Activated T-helper 2 cell treated with anti-CD3 and anti-CD28 coated beads, Interferon-gamma antibody, Interleukin-2, Interleukin-4, amounts not matched to agents 10 μg/mL and 5 μg/mL and 100 μg/mL, durations not matched to agents 14 hours and 24 hours and 36 hours (primary cell): ENCODE results near the gene TAPBPL. TPM values are rescaled to one million over a fixed set of nuclear protein-coding genes. Genes with fewer than 3 reads are reported as not detected.
"Not testable (repeated sequence)": the region's sequence is repeated elsewhere in the genome, so short reads cannot be mapped to it uniquely, and the experiment has no call there.

Experiments used
- DNase-seq: peaks from one replicate; pipeline ENCODE4 v3.0.0; 2021; ENCODE audit warnings: low spot score
- H3K27ac Mint-ChIP-seq: one replicate; pipeline ENCODE4 v1.8.0; 2021; ENCODE audit warnings: mixed read lengths
- H3K27me3 Mint-ChIP-seq: one replicate; pipeline ENCODE4 v1.8.0; 2021; ENCODE audit warnings: low read depth, mixed read lengths
- H3K36me3 Mint-ChIP-seq: one replicate; pipeline ENCODE4 v1.8.0; 2021; ENCODE audit warnings: low read depth, mixed read lengths
- H3K4me1 Mint-ChIP-seq: one replicate; pipeline ENCODE4 v1.8.0; 2021; ENCODE audit warnings: low read depth, mixed read lengths
- H3K4me3 Mint-ChIP-seq: one replicate; pipeline ENCODE4 v1.8.0; 2021; ENCODE audit warnings: low read depth, mild to moderate bottlenecking, moderate library complexity, mixed read lengths
- H3K9me3 Mint-ChIP-seq: one replicate; pipeline ENCODE4 v1.8.0; 2021; ENCODE audit warnings: mixed read lengths
- intact Hi-C: fragments of 100-400 bp; cut with micrococcal nuclease; formaldehyde crosslinking; loops from one replicate; pipeline ENCODE4 v1.15.1; 2023
- total RNA-seq: library from RNA; stranded (reverse); gene quantifications from 2 replicates; pipeline ENCODE4 v1.2.3, GENCODE V29; 2022

TAPBPL gene
- total RNA-seq, 1 donor from 2014 or later, result 37.4 TPM

DNA sequence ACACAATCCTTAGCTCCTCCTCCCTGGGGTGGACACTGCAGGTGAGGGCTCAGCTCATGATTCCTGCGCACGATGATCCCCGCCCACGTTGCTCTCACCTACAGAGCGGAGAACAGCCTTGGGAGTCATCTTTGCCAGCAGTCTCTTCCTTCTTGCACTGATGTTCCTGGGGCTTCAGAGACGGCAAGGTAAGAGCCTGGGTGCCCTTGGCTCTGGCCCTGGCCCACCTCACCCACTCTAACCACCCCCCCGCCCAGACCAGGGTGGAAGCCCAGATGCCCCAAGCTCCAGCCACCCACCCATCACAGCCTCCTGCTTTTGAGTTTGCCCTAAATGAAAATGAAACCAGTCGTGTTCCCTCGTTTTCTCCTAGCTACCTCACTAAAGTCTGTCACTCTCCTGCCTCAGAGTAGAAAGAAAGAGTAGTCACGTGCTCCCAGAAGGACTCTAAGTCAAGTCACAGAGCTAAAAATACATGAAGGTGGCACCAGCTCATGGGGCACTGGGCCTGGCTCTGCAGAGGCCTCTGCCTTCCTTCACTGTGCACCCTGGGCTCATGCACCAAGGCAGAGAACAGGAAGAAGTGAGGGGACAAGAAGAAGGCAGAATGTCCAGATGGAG lies 9.0 kb downstream of the TAPBPL start:
- H3K9me3 Mint-ChIP-seq, result no peaks in the 10 kb centered on the region

DNA sequence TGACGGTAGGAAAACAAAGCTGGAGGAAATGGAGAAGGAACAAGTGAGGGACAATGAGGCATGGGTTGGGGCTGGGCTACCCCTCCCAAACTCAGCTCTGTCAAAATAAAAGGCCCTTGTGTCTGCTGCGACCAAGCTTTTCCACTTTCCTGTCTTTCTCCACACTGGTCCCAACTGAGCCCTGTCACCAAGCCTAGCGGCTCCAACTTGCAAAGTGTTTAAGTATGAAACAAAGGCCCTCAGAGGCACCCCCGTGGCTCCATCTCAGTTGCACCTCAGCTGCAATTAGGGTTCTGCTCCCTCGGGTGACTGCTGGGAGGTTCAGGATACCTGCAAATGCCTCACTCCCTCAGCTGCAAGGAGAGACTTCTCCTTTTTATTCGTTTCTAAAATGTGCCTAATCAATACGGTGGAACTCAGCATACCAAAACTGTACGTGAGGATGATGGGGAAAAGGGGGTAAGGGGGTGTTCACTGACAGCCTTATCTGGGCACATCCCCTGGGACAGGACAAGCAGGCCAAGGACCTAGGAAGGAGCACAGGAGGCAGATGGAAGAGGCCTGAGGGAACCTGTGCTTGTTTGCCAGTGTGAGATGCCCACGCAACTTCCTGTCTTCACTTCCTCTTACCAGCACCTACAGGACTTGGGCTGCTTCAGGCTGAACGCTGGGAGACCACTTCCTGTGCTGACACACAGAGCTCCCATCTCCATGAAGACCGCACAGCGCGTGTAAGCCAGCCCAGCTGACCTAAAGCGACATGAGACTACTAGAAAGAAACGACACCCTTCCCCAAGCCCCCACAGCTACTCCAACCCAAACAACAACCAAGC lies 9.8 kb downstream of the TAPBPL start:
- peak overlapping the region; percentile 99 for H3K27ac Mint-ChIP-seq
- H3K36me3 Mint-ChIP-seq, result peaks cover 90% of the 10 kb centered on the region
- H3K4me3 Mint-ChIP-seq, result peak overlapping the region; percentile 75
- H3K27me3 Mint-ChIP-seq, result no peaks in the 10 kb centered on the region
- DNase-seq, result peak; percentile 83
- intact Hi-C loops, result loop anchor here (1.0 to 10.0 kb wide), 6 partner anchors 9 to 223 kb away; partner anchors contain the start of genes CD27, TAPBPL, VAMP1 and ZNF384
- H3K4me1 Mint-ChIP-seq, result peaks cover 67% of the 10 kb centered on the region
- no peaks in the 10 kb centered on the region for H3K9me3 Mint-ChIP-seq

More for the DNA sequence above, 9.0 kb downstream of the TAPBPL start:
- intact Hi-C loops, result loop anchor here (10.0 kb wide), 1 partner anchor 224 kb away; the partner anchor contains the start of gene ZNF384
- peak overlapping the region; percentile 75 for H3K4me3 Mint-ChIP-seq
- peaks cover 64% of the 10 kb centered on the region for H3K4me1 Mint-ChIP-seq
- H3K36me3 Mint-ChIP-seq, result peaks cover 91% of the 10 kb centered on the region
- no peaks in the 10 kb centered on the region for H3K27me3 Mint-ChIP-seq
- no peak for DNase-seq
- H3K27ac Mint-ChIP-seq, result peak overlapping the region; percentile 99

DNA sequence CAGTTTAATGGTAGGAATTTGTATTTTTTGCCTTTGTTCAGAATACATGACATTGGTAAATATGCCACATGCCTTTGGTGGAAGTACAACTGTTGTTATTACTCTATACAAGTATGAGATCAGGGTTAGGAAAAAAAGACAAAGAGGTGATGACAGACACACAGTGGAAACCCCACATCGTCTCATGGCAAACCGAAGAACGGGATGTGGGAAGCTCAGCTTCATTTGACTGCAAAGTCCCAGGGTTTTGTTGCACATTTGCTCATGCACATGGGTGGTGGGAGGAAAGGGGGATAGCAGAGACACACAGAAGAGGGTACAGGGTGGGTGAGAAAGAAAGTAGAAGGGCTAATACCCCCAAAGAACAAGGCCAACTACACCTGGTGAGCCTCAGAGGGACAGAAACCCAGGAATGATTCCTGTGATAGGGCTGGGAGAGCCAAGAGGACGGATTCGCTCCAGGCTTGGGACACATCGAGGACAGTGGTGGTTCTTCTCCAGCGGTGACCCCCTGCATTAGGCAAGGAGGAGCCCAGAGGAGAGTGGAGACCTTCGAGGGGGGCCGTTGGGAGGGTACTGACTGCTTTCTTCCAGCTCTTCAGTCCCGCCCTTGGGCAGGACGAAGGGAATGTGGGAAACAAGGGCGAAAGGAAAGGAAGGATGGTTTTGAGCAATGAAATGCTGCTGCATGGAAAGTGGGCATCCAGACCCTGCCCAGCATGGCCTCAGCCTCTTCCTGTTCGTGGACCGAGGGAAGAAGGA lies 10.6 kb downstream of the TAPBPL start:
- Mint-ChIP-seq H3K27ac (peak overlapping the region; percentile 99), H3K27me3 (no peaks in the 10 kb centered on the region), H3K4me3 (peak overlapping the region; percentile 75), H3K36me3 (peaks cover 90% of the 10 kb centered on the region), H3K4me1 (peaks cover 69% of the 10 kb centered on the region), H3K9me3 (no peaks in the 10 kb centered on the region)
- no peak for DNase-seq
- intact Hi-C loops, result loop anchor here (1.0 to 10.0 kb wide), 6 partner anchors 8 to 222 kb away; partner anchors contain the start of genes CD27, TAPBPL, VAMP1 and ZNF384

DNA sequence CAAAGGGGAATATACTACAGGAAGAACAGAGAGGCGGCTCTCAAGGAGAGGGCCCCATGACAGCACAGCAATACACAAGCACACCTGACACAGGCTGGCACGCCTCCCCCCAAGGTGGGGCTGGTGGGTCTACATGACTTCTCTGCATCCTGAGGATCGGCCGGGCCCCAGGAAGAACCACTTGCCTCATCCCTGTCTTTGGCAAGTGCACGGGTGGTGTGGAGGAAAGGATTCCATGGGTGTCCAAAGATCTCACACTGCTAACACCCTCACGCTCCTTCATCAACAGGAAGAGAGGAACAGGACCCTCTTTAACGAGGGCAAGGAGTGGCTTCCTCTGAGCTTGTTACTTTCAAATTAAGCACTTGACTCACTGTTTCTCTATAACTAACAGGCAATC lies 11.4 kb downstream of the TAPBPL start:
- no peak for DNase-seq
- no peaks in the 10 kb centered on the region for H3K27me3 Mint-ChIP-seq
- peak overlapping the region; percentile 75 for H3K4me3 Mint-ChIP-seq
- H3K27ac Mint-ChIP-seq, result peak overlapping the region; percentile 99
- intact Hi-C loops, result loop anchor here (2.0 to 10.0 kb wide), 3 partner anchors 18 to 222 kb away; partner anchors contain the start of genes CD27 and ZNF384
- H3K4me1 Mint-ChIP-seq, result peaks cover 74% of the 10 kb centered on the region
- H3K9me3 Mint-ChIP-seq, result no peaks in the 10 kb centered on the region
- H3K36me3 Mint-ChIP-seq, result peaks cover 94% of the 10 kb centered on the region

DNA sequence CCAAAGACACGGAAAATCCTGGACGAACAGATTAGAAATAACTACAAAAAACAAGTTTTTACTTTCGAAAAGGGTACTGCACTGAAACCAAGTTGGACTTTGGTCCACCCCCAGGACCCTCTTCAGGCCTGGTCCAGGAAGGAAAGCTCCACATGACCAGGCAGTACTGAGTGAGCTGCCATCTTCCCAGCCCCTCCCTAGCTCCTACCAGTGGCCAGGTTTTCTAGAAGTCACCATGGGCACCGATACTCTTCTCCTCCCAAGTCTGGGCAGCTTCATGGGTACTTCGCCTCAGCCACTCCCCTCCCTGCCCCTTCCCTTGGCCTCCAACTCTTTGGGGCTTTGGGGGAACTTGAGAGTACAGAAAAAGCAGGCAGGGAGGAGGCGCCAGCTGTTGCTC lies 12.0 kb downstream of the TAPBPL start:
- Mint-ChIP-seq H3K4me1 (peaks cover 75% of the 10 kb centered on the region), H3K4me3 (peak overlapping the region; percentile 75), H3K27me3 (no peaks in the 10 kb centered on the region), H3K9me3 (no peaks in the 10 kb centered on the region), H3K27ac (peak overlapping the region; percentile 99), H3K36me3 (peaks cover 94% of the 10 kb centered on the region)
- intact Hi-C loops, result loop anchor here (2.0 to 10.0 kb wide), 3 partner anchors 19 to 221 kb away; partner anchors contain the start of genes CD27 and ZNF384
- no peak for DNase-seq

DNA sequence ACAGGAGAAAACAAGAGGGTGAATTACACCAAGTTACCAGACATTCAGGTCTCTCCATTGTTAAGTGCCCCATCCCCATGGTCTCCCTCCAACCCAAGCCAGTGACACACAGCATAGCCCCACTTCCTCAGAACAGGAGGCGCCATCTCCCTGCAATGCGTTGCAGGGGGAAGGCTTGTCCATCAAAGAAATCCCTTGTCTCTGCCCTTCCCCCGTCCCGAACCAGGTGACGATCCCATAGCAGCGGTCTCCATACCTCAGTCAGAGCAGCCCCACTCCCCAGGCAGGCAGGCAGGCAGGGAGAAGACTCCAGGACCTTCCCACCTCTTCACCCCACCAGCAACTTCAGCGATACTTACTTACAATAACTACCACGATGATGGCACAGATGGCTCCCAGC lies 12.7 kb downstream of the TAPBPL start:
- H3K36me3 Mint-ChIP-seq, result peaks cover 93% of the 10 kb centered on the region
- H3K4me1 Mint-ChIP-seq, result peaks cover 77% of the 10 kb centered on the region
- peak overlapping the region; percentile 35 for H3K4me3 Mint-ChIP-seq
- no peaks in the 10 kb centered on the region for H3K27me3 Mint-ChIP-seq
- intact Hi-C loops, result loop anchor here (10.0 kb wide), 1 partner anchor 220 kb away; the partner anchor contains the start of gene ZNF384
- H3K9me3 Mint-ChIP-seq, result no peaks in the 10 kb centered on the region
- H3K27ac Mint-ChIP-seq, result peak overlapping the region; percentile 99
- DNase-seq, result no peak

DNA sequence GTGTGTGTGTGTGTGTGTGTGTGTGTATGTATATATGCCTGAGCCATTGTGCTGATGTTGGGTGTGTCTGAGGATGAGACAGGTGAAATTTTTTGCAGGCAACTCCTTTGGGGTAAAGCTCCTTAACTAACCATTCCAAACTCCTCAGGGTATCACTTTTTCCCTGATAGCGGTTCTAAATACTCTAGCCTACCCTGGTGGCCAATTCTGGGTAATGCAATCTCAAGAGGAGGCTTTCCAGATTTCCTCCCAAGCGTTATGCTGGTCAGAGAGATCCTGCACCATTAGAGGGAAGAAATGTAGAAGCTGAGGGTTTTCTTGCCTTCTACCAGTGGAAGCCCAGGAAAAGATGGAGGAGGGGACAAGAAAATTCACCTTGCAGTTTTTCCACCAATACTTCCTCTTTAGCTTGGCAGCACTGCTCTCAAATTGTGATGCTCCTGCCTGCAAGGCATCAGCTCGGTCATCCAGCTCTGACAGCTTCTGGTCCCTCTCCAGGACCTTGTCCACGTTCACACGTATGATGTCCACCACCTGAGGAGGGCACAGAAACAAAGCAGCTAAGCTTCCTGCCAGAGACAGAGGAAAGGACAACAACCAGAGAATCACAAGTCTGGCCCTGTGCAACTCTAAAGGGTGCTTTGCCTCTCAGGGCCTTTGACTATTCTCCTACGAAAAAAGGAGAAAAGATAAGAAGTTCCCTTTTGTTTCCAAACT lies 13.8 kb downstream of the TAPBPL start:
- Mint-ChIP-seq H3K9me3 (no peaks in the 10 kb centered on the region), H3K4me3 (no peak overlapping the region), H3K36me3 (peaks cover 88% of the 10 kb centered on the region), H3K27me3 (no peaks in the 10 kb centered on the region), H3K4me1 (peaks cover 77% of the 10 kb centered on the region), H3K27ac (peak overlapping the region; percentile 54)
- intact Hi-C loops, result loop anchor here (1.0 to 10.0 kb wide), 2 partner anchors 42 to 219 kb away; partner anchors contain the start of gene ZNF384
- no peak for DNase-seq

DNA sequence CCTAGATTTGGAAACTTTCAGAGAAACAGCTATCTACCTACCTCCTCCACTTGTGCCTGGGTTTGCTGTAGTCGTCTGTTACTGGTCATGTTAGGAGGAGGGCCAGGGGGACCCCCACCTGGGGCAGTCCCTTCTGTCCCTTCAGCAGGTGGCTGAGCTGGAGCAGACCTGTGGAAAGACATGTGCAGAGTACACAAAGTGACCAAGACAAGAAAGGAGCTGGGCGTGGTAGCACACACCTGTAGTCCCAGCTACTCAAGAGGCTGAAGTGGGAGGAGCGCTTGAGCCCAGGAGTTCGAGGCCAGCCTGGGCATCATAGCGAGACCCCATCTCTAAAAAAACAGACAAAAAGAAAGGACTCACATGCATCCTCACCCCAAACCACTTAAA lies 14.3 kb downstream of the TAPBPL start:
- intact Hi-C loops, result loop anchor here (10.0 kb wide), 1 partner anchor 219 kb away; the partner anchor contains the start of gene ZNF384
- H3K36me3 Mint-ChIP-seq, result peaks cover 83% of the 10 kb centered on the region
- H3K4me3 Mint-ChIP-seq, result no peak overlapping the region
- no peaks in the 10 kb centered on the region for H3K27me3 Mint-ChIP-seq
- no peak for DNase-seq
- H3K9me3 Mint-ChIP-seq, result no peaks in the 10 kb centered on the region
- H3K27ac Mint-ChIP-seq, result peak overlapping the region; percentile 23
- H3K4me1 Mint-ChIP-seq, result peaks cover 74% of the 10 kb centered on the region

DNA sequence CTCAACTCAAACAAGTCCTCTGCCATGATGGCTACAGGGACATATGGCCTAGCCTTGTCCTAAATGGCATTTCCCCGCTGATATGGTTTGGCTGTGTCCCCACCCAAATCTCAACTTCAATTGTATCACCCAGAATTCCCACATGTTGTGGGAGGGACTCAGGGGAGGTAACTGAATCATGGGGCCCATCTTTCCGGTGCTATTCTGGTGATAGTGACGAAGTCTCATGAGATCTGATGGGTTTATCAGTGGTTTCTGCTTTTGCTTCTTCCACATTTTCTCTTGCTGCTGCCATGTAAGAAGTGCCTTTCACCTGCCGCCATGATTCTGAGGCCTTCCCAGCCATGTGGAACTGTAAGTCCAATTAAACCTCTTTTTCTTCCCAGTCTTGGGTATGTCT lies 14.9 kb downstream of the TAPBPL start:
- intact Hi-C loops, result loop anchor here (10.0 kb wide), 1 partner anchor 218 kb away; the partner anchor contains the start of gene ZNF384
- Mint-ChIP-seq H3K27ac (peak overlapping the region; percentile 23), H3K4me3 (peak overlapping the region; percentile 22), H3K4me1 (peaks cover 73% of the 10 kb centered on the region), H3K36me3 (peaks cover 77% of the 10 kb centered on the region)
- H3K9me3 Mint-ChIP-seq, H3K27me3 Mint-ChIP-seq, DNase-seq: not testable (repeated sequence)

DNA sequence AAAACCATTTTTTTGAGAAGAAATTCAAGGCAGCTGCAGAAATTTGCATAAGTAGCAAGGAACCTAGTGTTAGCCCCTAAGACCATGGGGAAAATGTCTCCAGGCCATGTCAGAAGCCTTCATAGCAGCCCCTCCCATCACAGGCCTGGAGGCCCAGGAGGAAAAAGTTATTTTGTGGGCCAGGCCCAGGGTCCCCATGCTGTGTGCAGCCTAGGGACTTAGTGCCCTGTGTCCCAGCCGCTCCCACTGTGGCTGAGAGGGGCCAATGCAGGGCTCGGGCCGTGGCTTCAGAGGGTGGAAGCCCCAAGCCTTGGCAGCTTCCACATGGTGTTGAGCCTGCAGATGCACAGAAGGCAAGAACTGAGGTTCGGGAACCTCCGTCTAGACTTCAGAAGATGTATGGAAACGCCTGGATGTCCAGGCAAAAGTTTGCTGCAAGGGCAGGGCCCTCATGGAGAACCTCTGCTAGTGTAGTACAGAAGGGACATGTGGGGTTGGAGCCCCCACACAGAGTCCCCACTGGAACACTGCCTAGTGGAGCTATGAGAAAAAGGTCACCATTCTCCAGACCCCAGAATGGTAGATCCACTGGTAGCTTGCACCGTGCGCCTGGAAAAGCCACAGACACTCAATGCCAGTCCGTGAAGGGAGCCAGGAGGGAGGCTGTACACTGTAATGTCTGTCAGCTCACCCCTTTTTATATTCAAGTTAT lies 15.9 kb downstream of the TAPBPL start:
- Mint-ChIP-seq H3K4me3 (peak overlapping the region; percentile 88), H3K36me3 (peaks cover 67% of the 10 kb centered on the region), H3K4me1 (peaks cover 69% of the 10 kb centered on the region), H3K27ac (peak overlapping the region; percentile 86)
- H3K27me3 Mint-ChIP-seq, DNase-seq, H3K9me3 Mint-ChIP-seq: not testable (repeated sequence)
- intact Hi-C loops, result loop anchor here (2.0 to 10.0 kb wide), 2 partner anchors 15 to 217 kb away; partner anchors contain the start of genes TAPBPL and ZNF384

DNA sequence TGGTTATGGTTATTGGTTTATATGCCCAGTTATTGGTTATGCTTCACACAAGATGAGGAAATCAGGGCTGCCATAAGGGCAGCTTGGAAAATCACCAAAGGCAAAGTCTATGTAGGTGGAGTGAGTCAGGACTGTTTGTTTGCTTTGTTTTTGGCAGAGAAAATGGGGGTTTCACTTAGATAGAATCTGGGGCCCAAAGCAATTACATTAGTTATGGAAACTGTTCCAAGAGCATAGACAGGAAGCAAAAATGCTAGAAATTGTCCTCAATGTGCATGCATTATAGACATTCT lies 16.4 kb downstream of the TAPBPL start:
- DNase-seq, result no peak
- intact Hi-C loops, result loop anchor here (2.0 to 10.0 kb wide), 2 partner anchors 15 to 217 kb away; partner anchors contain the start of genes TAPBPL and ZNF384
- Mint-ChIP-seq H3K27ac (peak overlapping the region; percentile 86), H3K36me3 (peaks cover 62% of the 10 kb centered on the region), H3K4me1 (peaks cover 65% of the 10 kb centered on the region), H3K9me3 (no peaks in the 10 kb centered on the region), H3K4me3 (peak overlapping the region; percentile 88), H3K27me3 (no peaks in the 10 kb centered on the region)
